ENCODE measurements around the gene PDCD1LG2. TPM values are rescaled to one million over a fixed set of nuclear protein-coding genes. Genes with fewer than 3 reads are reported as not detected.

The PDCD1LG2 gene
- total and polyA plus RNA-seq, 4 donors = 0.46 to 2.5 (median 1.3) TPM

- Histone ChIP-seq H3K27ac (ENCODE audit: low read depth in 1 of 2, low read length in 2 of 2) (no peak overlapping the region), H3K4me1 (ENCODE audit: control insufficient read depth in 4 of 4, insufficient read depth in 4 of 4, low read length in 3 of 4) (no peaks in the 10 kb centered on the region), H3K9me3 (ENCODE audit: control insufficient read depth in 4 of 4, low read length in 3 of 4) (no peaks in the 10 kb centered on the region), H3K4me3 (ENCODE audit: low read depth in 1 of 3, low read length in 3 of 3) (no peak overlapping the region), H3K9ac (ENCODE audit: low read depth in 1 of 2, low read length in 2 of 2) (no peak overlapping the region), H3K27me3 (ENCODE audit: control insufficient read depth in 4 of 4, insufficient read depth in 4 of 4, low read length in 3 of 4) (no peaks in the 10 kb centered on the region), H3K36me3 (ENCODE audit: control insufficient read depth in 4 of 4, insufficient read depth in 3 of 4, low read depth in 1 of 4, low read length in 3 of 4) (no peaks in the 10 kb centered on the region)
- TF ChIP-seq YY1 (IDR thresholded peaks at IDR 0.05) (no peak), FOXA1 (IDR thresholded peaks at IDR 0.05) (no peak), FOXA2 (IDR thresholded peaks at IDR 0.05) (no peak), REST (IDR thresholded peaks at IDR 0.05) (no peak), NR2F2 (IDR thresholded peaks at IDR 0.05) (no peak), JUND (IDR thresholded peaks at IDR 0.05) (no peak), ATF3 (IDR thresholded peaks at IDR 0.05) (no peak), HNF4G (IDR thresholded peaks at IDR 0.05) (no peak), ZBTB33 (IDR thresholded peaks at IDR 0.05) (no peak), MAX (IDR thresholded peaks at IDR 0.05) (no peak), CTCF (IDR thresholded peaks at IDR 0.05; ENCODE audit: low read depth, low read length, missing input control) (no peak), HNF4A (conservative IDR thresholded peaks at IDR 0.05) (no peak), EGR1 (IDR thresholded peaks at IDR 0.05; ENCODE audit: low read depth in 2 of 2) (no peak), RAD21 (IDR thresholded peaks at IDR 0.05) (no peak), SP1 (IDR thresholded peaks at IDR 0.05) (no peak), TAF1 (conservative IDR thresholded peaks at IDR 0.05) (no peak), GABPA (IDR thresholded peaks at IDR 0.05 in 1 of 2, conservative IDR thresholded peaks at IDR 0.05 in 1 of 2) (no peak), RXRA (IDR thresholded peaks at IDR 0.05) (no peak)
- no peak for DNase-seq (ENCODE audit: low spot score)
- 75% methylated on average over 4 of the region's 4 CpGs for whole genome bisulfite sequencing
Measured at GRCh38 chr9:5549658-5550650, 39.6 kb downstream of the PDCD1LG2 start.
